GM10248 (cell line): ENCODE data around the gene ZFP14.

Source experiments
- CTCF ChIA-PET: fragments of 300-600 bp; sonication (Branson Sonifier 250); formaldehyde crosslinking; extraction: SDS; loops from one replicate; lab custom pipeline; 2021; ENCODE audit warnings: antibody characterized with exemption; lab: Yijun Ruan, JAX
- POLR2A ChIA-PET: fragments of 350-650 bp; sonication (Branson Sonifier 250); formaldehyde crosslinking; extraction: SDS; loops from one replicate; lab custom pipeline; 2020; ENCODE audit warnings: antibody characterized with exemption; lab: Yijun Ruan, JAX
- DNase-seq: peaks from one replicate; pipeline ENCODE4 v3.0.0; 2012; ENCODE audit errors: extremely low spot score
- TF ChIP-seq, protein P1 (sequence below): IDR thresholded peaks from 2 replicates; pipeline ENCODE4 v1.5.1; 2012; ENCODE audit warnings: mild to moderate bottlenecking, low read depth; ENCODE audit errors: extremely low read depth, missing control alignments, control extremely low read depth

Gene ZFP14

DNA sequence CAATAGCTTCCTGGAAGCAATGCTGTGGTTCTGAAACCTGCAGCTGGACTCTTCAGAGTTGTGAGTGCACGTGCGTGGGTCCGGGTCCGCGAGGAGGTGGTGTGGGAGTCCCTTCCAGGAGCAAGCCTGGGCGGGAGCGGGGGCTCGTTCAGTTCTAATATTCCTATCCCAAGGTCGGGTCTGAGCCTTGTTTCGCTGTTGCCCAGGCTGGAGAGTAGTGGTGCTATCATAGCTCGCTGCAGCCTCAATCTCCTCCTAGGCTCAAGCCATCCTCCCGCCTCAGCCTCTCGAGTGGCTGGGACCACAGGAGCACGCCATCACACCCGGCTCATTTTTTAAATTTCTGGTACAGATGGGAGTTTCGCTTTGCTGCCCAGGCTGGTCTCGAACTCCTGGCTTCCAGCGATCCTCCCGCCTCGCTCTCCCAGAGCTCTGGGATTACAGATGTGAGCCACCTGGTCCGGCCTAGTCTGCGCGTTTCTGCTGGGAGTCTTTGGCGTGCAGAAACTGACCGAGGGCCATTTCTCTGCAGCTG, 38.8 kb upstream of the ZFP14 start:
- TF ChIP-seq, protein P1, sequence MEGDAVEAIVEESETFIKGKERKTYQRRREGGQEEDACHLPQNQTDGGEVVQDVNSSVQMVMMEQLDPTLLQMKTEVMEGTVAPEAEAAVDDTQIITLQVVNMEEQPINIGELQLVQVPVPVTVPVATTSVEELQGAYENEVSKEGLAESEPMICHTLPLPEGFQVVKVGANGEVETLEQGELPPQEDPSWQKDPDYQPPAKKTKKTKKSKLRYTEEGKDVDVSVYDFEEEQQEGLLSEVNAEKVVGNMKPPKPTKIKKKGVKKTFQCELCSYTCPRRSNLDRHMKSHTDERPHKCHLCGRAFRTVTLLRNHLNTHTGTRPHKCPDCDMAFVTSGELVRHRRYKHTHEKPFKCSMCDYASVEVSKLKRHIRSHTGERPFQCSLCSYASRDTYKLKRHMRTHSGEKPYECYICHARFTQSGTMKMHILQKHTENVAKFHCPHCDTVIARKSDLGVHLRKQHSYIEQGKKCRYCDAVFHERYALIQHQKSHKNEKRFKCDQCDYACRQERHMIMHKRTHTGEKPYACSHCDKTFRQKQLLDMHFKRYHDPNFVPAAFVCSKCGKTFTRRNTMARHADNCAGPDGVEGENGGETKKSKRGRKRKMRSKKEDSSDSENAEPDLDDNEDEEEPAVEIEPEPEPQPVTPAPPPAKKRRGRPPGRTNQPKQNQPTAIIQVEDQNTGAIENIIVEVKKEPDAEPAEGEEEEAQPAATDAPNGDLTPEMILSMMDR: no peak
- CTCF ChIA-PET: no interaction called here
- POLR2A ChIA-PET: interaction anchor here (0.6 kb wide), 1 partner anchor 92 kb away, joined by 3 read pairs; no protein-coding TSS in a partner anchor
- DNase-seq: no peak

DNA sequence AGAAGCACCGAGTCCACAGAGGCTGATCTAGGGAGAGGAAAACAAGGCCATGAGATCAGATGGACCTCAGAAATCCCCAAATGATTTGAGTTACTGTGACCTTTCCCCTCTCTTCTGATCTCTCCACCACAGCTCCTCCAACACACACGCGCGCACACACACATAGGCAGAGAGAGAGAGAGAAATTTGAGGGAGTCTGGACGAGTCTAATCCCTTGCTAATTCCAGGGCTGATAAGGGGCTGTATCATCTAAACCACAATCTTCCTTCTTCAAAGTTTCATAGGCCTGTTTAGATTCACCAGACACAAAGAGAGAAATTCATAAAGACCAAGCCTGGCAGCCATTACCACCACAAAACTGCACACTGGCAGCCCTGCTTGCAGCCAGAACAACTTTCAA, 30.8 kb upstream of the ZFP14 start:
- TF ChIP-seq, protein P1: no peak
- ChIA-PET CTCF (no interaction called here), POLR2A (no interaction called here)
- DNase-seq: no peak

DNA sequence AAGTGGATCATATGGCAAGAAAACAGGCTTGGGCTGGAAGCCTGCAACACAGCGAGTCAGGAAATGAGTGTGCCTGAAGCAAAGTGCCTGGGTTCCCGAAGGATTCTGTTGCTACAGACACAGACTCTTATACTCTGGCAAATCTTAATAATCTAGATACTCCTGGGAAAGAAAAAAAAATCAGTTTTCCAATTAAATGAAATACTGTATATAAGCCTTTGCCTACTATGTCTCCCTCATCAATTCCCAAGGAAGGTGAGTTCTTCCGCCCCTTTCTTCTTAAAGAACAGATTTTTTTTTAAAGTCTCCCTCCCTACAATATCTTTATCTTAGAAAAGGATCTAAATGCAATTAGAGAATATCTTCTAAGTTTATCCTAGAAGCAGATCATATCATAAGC, 29.1 kb upstream of the ZFP14 start:
- ChIA-PET CTCF (no interaction called here), POLR2A (no interaction called here)
- TF ChIP-seq, protein P1: no peak
- no peak for DNase-seq

DNA sequence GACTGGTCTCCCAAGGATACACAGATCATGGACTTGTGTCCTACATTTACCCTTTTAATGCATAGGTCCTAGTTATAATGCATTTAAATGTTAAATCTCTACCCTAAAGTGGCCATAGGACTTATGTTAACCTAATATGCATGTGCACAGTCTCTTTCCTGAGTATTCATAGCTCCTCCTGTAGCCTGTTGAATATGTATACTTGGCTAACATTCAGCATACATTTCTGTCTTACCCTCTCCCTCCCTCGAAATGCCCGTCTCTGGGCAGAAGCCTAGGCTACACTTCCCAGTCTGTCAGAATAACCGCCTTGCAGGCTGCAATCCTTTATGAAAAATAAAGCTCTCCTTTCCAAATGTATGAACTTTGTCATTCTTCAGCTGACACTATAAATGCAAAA, 25.5 kb upstream of the ZFP14 start:
- CTCF ChIA-PET: interaction anchor here (0.6 to 1.1 kb wide), 2 partner anchors 24 to 27 kb away, joined by 3 to 4 read pairs; no protein-coding TSS in a partner anchor
- TF ChIP-seq, protein P1: no peak
- no peak for DNase-seq
- POLR2A ChIA-PET: no interaction called here

DNA sequence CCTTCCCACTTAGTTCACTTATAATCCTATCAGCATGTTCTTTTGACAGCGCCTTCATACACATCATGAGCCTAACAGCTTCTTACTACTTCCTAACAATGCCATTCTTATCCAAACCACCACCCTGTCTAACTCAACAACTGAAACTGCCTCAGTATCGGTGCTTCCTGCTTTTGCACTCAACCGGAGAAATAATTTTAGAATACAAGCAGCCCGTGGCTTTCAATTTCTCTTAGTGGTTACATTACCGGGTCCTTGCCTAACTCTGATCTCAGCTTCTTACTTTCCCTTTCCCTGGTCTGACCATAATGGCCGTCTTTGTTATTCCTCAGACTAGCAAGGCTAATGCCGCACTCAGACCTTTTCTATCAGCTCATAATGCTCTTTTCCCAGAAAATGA, 22.5 kb upstream of the ZFP14 start:
- CTCF ChIA-PET: no interaction called here
- no peak for DNase-seq
- POLR2A ChIA-PET: no interaction called here
- TF ChIP-seq, protein P1: no peak

DNA sequence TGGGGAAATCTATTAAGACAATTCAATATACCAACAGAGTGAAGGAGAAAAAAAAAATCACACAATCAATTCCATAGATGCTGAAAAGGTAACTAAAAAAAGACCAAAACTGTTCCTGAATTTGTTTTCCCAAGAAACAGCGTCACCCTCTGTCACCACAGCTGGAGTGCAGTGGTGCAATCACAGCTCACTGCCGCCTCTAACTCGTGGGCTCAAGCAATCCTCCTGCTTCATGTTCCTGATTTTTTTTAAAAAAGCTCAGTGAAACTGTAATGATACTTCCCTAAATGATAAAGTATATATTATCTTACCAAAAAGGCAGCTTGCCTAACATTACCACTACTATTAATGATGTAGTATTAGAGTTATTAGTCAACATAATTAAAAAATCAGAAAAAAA, 19.6 kb upstream of the ZFP14 start:
- CTCF ChIA-PET: no interaction called here
- no peak for DNase-seq
- TF ChIP-seq, protein P1: no peak
- POLR2A ChIA-PET: no interaction called here

DNA sequence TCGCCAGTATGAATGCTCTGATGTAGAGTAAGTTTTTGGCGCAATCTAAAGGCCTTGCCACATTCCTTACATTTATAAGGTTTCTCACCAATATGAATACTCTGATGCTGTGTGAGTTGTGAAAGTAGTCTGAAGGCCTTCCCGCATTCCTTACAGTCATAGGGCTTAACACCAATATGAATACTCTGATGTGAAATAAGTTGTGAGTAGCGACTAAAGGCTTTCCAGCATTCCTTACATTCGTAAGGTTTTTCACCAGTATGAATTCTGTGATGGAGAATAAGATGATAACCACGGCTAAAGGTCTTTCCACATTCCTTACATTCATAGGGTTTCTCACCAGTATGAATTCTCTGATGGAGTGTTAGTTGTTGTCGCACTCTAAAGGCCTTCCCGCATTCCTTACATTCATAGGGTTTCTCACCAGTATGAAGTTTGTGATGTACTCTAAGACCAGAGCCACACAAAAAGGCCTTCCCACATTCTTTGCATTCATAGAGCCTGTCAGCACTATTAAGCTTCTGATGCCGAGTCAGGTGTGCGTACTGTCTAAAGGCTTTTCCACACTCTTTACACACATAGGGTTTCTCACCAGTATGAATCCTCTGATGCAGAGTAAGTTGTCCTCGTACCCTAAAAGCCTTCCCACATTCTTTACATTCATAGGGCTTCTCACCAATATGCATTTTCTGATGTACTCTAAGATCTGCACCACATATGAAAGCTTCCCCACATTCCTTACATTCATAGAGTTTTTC, 14.1 kb upstream of the ZFP14 start:
- TF ChIP-seq, protein P1: no peak
- ChIA-PET POLR2A (no interaction called here), CTCF (no interaction called here)
- no peak for DNase-seq
